ENCODE measurements around the gene MBNL2.
A peak's percentile ranks its signal among the peaks of the same experiment; 100 is the strongest.

MBNL2 gene

GRCh38 chr13:97417698-97418097, 195.6 kb downstream of the MBNL2 start:
- no peak for DNase-seq (ENCODE audit: low read depth)
- H3K4me3 ChIP-seq (ENCODE audit: control insufficient read depth, low read depth, low read length): no peak overlapping the region
- TF ChIP-seq, protein P1, sequence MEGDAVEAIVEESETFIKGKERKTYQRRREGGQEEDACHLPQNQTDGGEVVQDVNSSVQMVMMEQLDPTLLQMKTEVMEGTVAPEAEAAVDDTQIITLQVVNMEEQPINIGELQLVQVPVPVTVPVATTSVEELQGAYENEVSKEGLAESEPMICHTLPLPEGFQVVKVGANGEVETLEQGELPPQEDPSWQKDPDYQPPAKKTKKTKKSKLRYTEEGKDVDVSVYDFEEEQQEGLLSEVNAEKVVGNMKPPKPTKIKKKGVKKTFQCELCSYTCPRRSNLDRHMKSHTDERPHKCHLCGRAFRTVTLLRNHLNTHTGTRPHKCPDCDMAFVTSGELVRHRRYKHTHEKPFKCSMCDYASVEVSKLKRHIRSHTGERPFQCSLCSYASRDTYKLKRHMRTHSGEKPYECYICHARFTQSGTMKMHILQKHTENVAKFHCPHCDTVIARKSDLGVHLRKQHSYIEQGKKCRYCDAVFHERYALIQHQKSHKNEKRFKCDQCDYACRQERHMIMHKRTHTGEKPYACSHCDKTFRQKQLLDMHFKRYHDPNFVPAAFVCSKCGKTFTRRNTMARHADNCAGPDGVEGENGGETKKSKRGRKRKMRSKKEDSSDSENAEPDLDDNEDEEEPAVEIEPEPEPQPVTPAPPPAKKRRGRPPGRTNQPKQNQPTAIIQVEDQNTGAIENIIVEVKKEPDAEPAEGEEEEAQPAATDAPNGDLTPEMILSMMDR (conservative IDR thresholded peaks at IDR 0.05; ENCODE audit: control insufficient read depth, insufficient read depth, low read depth, low read length): no peak

DNA sequence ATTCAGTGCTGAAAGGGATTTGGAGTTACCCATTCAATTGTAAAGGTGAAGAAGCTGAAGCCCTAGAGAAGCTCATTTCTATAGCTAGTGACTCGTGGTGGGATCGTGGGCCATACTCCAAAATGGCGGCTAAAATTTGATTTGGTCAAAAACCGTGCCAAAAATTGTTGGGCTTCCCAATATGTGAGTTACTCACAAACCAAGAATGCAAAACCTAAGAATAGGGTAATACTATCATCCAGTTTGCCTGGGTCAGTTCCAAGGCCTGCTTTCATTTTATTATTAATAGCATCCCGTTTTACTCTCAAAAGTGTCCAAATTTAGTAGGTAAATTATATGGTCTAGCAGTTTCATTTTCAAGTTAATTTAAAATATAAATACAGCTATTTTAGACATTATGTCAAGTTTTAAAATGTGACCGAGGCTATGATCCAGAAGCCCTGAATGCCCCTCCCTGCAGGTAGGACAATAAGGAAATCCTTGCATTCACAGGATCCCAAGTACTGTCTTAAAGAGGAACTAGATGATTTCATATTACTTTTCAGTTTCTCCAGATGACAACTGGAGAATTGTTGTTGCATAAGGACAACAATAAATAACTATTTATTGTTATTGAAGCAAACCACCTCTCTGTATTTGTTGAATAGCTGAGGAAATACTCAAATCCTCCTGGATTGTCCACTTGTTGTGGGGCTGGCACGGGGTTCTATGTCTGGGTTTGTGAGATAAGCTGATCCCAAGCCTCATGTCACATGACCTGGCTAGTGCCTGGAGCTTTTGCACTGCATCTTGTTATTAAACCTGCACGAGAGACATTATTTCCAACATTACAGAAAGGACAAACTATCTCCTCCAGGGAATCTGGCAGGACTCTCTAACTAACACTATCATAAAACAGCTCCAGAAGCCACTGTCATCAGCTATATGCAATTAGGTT, 200.3 kb downstream of the MBNL2 start:
- TF ChIP-seq, protein P1 (conservative IDR thresholded peaks at IDR 0.05; ENCODE audit: control insufficient read depth, insufficient read depth, low read depth, low read length): no peak

GRCh38 chr13:97423300-97424045, 201.3 kb downstream of the MBNL2 start:
- TF ChIP-seq, protein P1 (conservative IDR thresholded peaks at IDR 0.05; ENCODE audit: control insufficient read depth, insufficient read depth, low read depth, low read length): no peak
- DNase-seq (ENCODE audit: low read depth): peak; percentile 21
- H3K4me3 ChIP-seq (ENCODE audit: control insufficient read depth, low read depth, low read length): no peak overlapping the region

More for the DNA sequence above, 200.3 kb downstream of the MBNL2 start:
- peak; percentile 51 for DNase-seq (ENCODE audit: low read depth)
- H3K4me3 ChIP-seq (ENCODE audit: control insufficient read depth, low read depth, low read length): no peak overlapping the region

DNA sequence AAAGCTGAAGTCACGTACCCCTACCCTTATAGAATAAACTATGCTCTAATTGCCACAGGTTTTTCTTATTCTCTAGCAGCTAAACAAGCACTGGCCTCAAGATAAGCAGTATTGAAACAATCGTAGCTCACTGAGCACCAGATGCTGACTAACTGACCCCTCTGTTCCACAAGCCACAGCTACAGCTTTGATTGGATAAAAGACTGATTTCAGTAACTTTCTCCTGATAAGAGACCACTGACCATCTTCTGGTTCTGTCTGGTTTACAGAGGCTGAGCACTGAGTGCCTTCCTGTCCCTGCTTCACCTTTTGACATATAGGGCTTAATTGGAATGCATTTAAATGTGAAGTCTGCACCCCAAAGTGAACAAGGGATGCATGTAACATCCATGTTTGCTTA, 203.5 kb downstream of the MBNL2 start:
- TF ChIP-seq, protein P1 (conservative IDR thresholded peaks at IDR 0.05; ENCODE audit: control insufficient read depth, insufficient read depth, low read depth, low read length): no peak
- DNase-seq (ENCODE audit: low read depth): no peak

GRCh38 chr13:97426695-97427094, 204.6 kb downstream of the MBNL2 start:
- H3K4me3 ChIP-seq (ENCODE audit: control insufficient read depth, low read depth, low read length): no peak overlapping the region
- no peak for DNase-seq (ENCODE audit: low read depth)
- TF ChIP-seq, protein P1 (conservative IDR thresholded peaks at IDR 0.05; ENCODE audit: control insufficient read depth, insufficient read depth, low read depth, low read length): no peak

More for the DNA sequence above, 203.5 kb downstream of the MBNL2 start:
- no peak overlapping the region for H3K4me3 ChIP-seq (ENCODE audit: control insufficient read depth, low read depth, low read length)

DNA sequence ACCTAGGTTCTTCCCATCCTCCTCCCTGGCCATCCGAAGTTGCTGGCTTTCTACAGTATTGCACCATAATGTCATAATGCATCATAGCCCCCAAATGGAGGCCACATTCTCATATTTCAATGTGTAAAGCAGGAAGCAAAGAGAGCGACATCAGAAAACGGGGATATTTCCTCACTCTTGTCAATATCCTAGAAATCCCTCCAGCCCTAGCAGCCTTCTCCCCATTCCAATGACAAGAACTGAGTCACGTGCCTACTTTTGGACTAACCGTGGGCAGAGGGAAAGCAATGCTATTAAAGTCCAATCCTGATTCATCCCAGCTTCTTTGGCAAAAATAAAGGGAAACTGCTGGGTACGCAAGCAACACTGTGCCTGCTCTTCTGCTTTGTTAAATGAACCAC, 207.5 kb downstream of the MBNL2 start:
- TF ChIP-seq, protein P1 (conservative IDR thresholded peaks at IDR 0.05; ENCODE audit: control insufficient read depth, insufficient read depth, low read depth, low read length): no peak
- peak; percentile 77 for DNase-seq (ENCODE audit: low read depth)
- H3K4me3 ChIP-seq (ENCODE audit: control insufficient read depth, low read depth, low read length): peak overlapping the region; percentile 27
